Panc1 (cell line): ENCODE results near the gene CPLX1. TPM values are rescaled to one million over a fixed set of nuclear protein-coding genes. Genes with fewer than 3 reads are reported as not detected.
"Not testable (repeated sequence)": the region's sequence is repeated elsewhere in the genome, so short reads cannot be mapped to it uniquely, and the experiment has no call there.

Source experiments
- ATAC-seq: fragments of 200-7000 bp; cut with Tn5 transposase; 2 replicates; pipeline ENCODE4 v1.9.1; 2020; ENCODE audit warnings: mild to moderate bottlenecking, moderate library complexity
- BruUV-seq: library from RNA; stranded (reverse); fragments of 400-500 nt; replicated peaks from 2 replicates; lab custom pipeline; 2021; lab: Mats Ljungman, UMichigan
- CTCF ChIA-PET: fragments of 300-600 bp; sonication (Branson Sonifier 250); formaldehyde crosslinking; loops from one replicate; lab custom pipeline; 2022; ENCODE audit warnings: antibody characterized with exemption; lab: Charles Lee
- POLR2A ChIA-PET: fragments of 300-600 bp; sonication (Branson Sonifier 250); formaldehyde crosslinking; loops from one replicate; lab custom pipeline; 2022; ENCODE audit warnings: antibody characterized with exemption; lab: Charles Lee
- DNase-seq: peaks from one replicate; pipeline ENCODE4 v3.0.0-alpha.2; 2010; ENCODE audit warnings: low read depth, low spot score
- H3K27ac ChIP-seq: 2 replicates; pipeline ENCODE4 v1.5.1; 2011; ENCODE audit warnings: mild to moderate bottlenecking, low read length, inconsistent platforms
- H3K27me3 ChIP-seq: fragments of 200-500 bp; sonication (Bioruptor generic); 2 replicates; pipeline ENCODE4 v1.6.0; 2014; ENCODE audit warnings: low read length, inconsistent platforms; ENCODE audit not compliant: control insufficient read depth, insufficient read depth
- H3K36me3 ChIP-seq: fragments of 200-500 bp; sonication (Bioruptor generic); 2 replicates; pipeline ENCODE4 v1.5.1; 2014; ENCODE audit warnings: inconsistent platforms, mild to moderate bottlenecking, low read length, moderate library complexity; ENCODE audit not compliant: control insufficient read depth, insufficient read depth
- H3K4me1 ChIP-seq: 2 replicates; pipeline ENCODE4 v1.5.1; 2011; ENCODE audit warnings: inconsistent platforms, mild to moderate bottlenecking, low read length, moderate library complexity; ENCODE audit not compliant: control insufficient read depth, insufficient read depth
- H3K4me3 ChIP-seq, 2 experiments: 2 replicates each; pipeline ENCODE4 v1.5.1; 2011 to 2012; ENCODE audit warnings: low read depth in 2 of 2, low read length in 2 of 2, mild to moderate bottlenecking in 2 of 2, inconsistent platforms in 1 of 2, moderate library complexity in 1 of 2
- H3K9me3 ChIP-seq: fragments of 200-500 bp; sonication (Bioruptor generic); 2 replicates; pipeline ENCODE4 v1.5.1; 2014; ENCODE audit warnings: low read depth, mild to moderate bottlenecking, inconsistent platforms, low read length, moderate library complexity; ENCODE audit not compliant: control insufficient read depth, insufficient read depth
- CTCF ChIP-seq: fragments of 450-650 bp; IDR thresholded peaks from 2 replicates; pipeline ENCODE4 v1.5.1; 2017; ENCODE audit warnings: mild to moderate bottlenecking
- POLR2AphosphoS5 ChIP-seq: IDR thresholded peaks from 2 replicates; pipeline ENCODE4 v1.6.1; 2012; ENCODE audit warnings: mild to moderate bottlenecking, low read depth, low read length, moderate library complexity
- REST ChIP-seq, 2 experiments: IDR thresholded peaks; 2 replicates each; pipeline ENCODE4 v1.6.1; 2011 to 2012; ENCODE audit warnings: low read depth in 2 of 2, control low read depth in 1 of 2, low read length in 1 of 2, mild to moderate bottlenecking in 1 of 2, moderate library complexity in 1 of 2; ENCODE audit not compliant: insufficient read depth in 1 of 2
- SIN3A ChIP-seq: IDR thresholded peaks from 2 replicates; pipeline ENCODE4 v1.6.1; 2012; ENCODE audit warnings: low read depth, mild to moderate bottlenecking, low read length, moderate library complexity, borderline replicate concordance; ENCODE audit not compliant: insufficient read depth
- TCF7L2 ChIP-seq: IDR thresholded peaks from 2 replicates; pipeline ENCODE4 v1.6.1; 2011; ENCODE audit warnings: mild to moderate bottlenecking, low read depth, low read length, inconsistent platforms
- in situ Hi-C: cut with HindIII; loops from 2 replicates; pipeline ENCODE4 v1.10.0; 2016; ENCODE audit warnings: low sequenced_read_pairs, low pct_unique_long_range_greater_than_20kb
- intact Hi-C: fragments of 100-400 bp; cut with micrococcal nuclease; formaldehyde crosslinking; loops from one replicate; pipeline ENCODE4 v1.10.0; 2022; ENCODE audit not compliant: unreplicated experiment
- total RNA-seq: library from RNA; stranded (reverse); gene quantifications from one replicate; pipeline ENCODE4 v1.2.1, GENCODE V29; 2021; ENCODE audit not compliant: unreplicated experiment

The CPLX1 gene
- total RNA-seq, 1 experiment from 2014 or later: 6.7 TPM

GRCh38 chr4:807792-808191 lies 18.1 kb downstream of the CPLX1 start:
- ChIA-PET CTCF (no interaction called here), POLR2A (no interaction called here)
- no peaks in the 10 kb centered on the region for H3K27me3 ChIP-seq
- H3K4me3 ChIP-seq: no peak overlapping the region
- H3K4me1 ChIP-seq: no peaks in the 10 kb centered on the region
- in situ Hi-C loops: no loop called here
- no peak for TF ChIP-seq REST (IDR thresholded peaks at IDR 0.05; ENCODE audit: insufficient read depth in 1 of 2, low read depth in 2 of 2, low read length in 1 of 2)
- TF ChIP-seq POLR2AphosphoS5: no peak
- TF ChIP-seq CTCF: no peak
- no peak for TF ChIP-seq SIN3A
- TF ChIP-seq TCF7L2: no peak
- BruUV-seq: no TSS peak
- no peak overlapping the region for H3K27ac ChIP-seq
- no peaks in the 10 kb centered on the region for H3K9me3 ChIP-seq
- intact Hi-C loops: no loop called here
- DNase-seq (no peak), ATAC-seq (no peak)
- no peaks in the 10 kb centered on the region for H3K36me3 ChIP-seq

- POLR2A ChIA-PET, ATAC-seq, H3K9me3 ChIP-seq, H3K36me3 ChIP-seq, in situ Hi-C loops, H3K4me1 ChIP-seq, intact Hi-C loops, CTCF ChIA-PET, H3K27ac ChIP-seq, H3K27me3 ChIP-seq, DNase-seq, BruUV-seq, H3K4me3 ChIP-seq: not testable (repeated sequence)
Measured at GRCh38 chr4:806979-807378, 18.9 kb downstream of the CPLX1 start.

DNA sequence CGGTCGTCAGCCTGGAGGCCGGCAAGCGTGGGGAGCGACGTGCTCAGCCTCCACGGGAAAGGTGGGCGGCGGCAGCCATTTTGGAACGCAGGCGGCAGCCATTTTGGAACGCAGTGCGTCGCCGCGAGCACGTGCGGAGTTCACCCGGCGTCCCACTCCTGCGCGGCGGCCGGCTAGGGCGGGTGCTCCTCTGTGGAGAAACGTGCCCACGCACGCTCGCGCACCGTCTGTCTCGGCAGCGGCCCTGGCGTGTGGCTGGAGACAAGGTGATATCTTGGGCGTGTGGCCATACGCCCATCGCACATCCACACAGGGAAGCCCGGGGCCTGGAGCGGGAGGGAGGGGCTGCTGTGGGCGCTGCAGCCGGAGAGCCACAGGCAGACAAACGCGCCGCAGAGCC lies 21.1 kb downstream of the CPLX1 start:
- DNase-seq: no peak
- no peak overlapping the region for H3K4me3 ChIP-seq
- no peaks in the 10 kb centered on the region for H3K9me3 ChIP-seq
- intact Hi-C loops (no loop called here), in situ Hi-C loops (no loop called here)
- no peaks in the 10 kb centered on the region for H3K4me1 ChIP-seq
- no peak for TF ChIP-seq POLR2AphosphoS5
- TF ChIP-seq CTCF: no peak
- POLR2A ChIA-PET: no interaction called here
- H3K27me3 ChIP-seq: no peaks in the 10 kb centered on the region
- no peak overlapping the region for H3K27ac ChIP-seq
- CTCF ChIA-PET: no interaction called here
- no peaks in the 10 kb centered on the region for H3K36me3 ChIP-seq
- BruUV-seq: no TSS peak
- no peak for ATAC-seq
